ENCODE results near the gene LRRC8C.

LRRC8C gene

DNA sequence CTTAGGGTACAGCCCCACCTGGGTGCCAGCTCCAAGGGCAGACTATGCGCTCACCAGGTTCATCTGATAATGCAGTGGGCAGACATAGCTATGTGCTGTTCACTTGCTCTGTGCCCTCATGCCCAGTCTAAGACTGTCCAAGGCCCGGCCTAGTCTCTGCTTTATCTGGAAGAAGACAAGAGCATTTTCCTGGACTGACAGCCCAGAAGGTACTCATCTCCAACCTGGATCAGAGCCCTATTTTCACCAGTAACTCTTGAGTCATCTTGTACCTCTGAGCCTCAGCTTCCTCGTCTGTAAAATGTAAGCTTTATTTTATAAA is 28.5 kb upstream of the LRRC8C start:
- no peak overlapping the region for H3K9ac ChIP-seq (ENCODE audit: low read length)
- no peak overlapping the region for H3K27ac ChIP-seq (ENCODE audit: low read depth, low read length, poor library complexity, severe bottlenecking)
- H3K27me3 ChIP-seq (ENCODE audit: insufficient read depth, low read length): no peaks in the 10 kb centered on the region
- no peak overlapping the region for H3K4me3 ChIP-seq (ENCODE audit: low read depth, low read length, poor library complexity, severe bottlenecking)
- no peaks in the 10 kb centered on the region for H3K36me3 ChIP-seq (ENCODE audit: insufficient read depth, low read length)
- no peaks in the 10 kb centered on the region for H3F3A ChIP-seq (ENCODE audit: insufficient read depth, low read length)
- H3K9me3 ChIP-seq (ENCODE audit: low read length): no peaks in the 10 kb centered on the region
- H3K4me1 ChIP-seq (ENCODE audit: insufficient read depth, low read length, severe bottlenecking): peaks cover 33% of the 10 kb centered on the region
- no peak overlapping the region for H2AFZ ChIP-seq (ENCODE audit: low read length)
- H3K79me2 ChIP-seq (ENCODE audit: insufficient read depth, low read length): no peaks in the 10 kb centered on the region
- no peaks in the 10 kb centered on the region for H3K9me2 ChIP-seq (ENCODE audit: low read depth, low read length)
- TF ChIP-seq EZH2 (IDR thresholded peaks at IDR 0.05; ENCODE audit: borderline replicate concordance, low read length): no peak
- TF ChIP-seq, protein P1, sequence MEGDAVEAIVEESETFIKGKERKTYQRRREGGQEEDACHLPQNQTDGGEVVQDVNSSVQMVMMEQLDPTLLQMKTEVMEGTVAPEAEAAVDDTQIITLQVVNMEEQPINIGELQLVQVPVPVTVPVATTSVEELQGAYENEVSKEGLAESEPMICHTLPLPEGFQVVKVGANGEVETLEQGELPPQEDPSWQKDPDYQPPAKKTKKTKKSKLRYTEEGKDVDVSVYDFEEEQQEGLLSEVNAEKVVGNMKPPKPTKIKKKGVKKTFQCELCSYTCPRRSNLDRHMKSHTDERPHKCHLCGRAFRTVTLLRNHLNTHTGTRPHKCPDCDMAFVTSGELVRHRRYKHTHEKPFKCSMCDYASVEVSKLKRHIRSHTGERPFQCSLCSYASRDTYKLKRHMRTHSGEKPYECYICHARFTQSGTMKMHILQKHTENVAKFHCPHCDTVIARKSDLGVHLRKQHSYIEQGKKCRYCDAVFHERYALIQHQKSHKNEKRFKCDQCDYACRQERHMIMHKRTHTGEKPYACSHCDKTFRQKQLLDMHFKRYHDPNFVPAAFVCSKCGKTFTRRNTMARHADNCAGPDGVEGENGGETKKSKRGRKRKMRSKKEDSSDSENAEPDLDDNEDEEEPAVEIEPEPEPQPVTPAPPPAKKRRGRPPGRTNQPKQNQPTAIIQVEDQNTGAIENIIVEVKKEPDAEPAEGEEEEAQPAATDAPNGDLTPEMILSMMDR (IDR thresholded peaks at IDR 0.05; ENCODE audit: low read length): no peak
- H4K20me1 ChIP-seq (ENCODE audit: insufficient read depth, low read length): no peaks in the 10 kb centered on the region
- no peak overlapping the region for H3K4me2 ChIP-seq (ENCODE audit: low read length)

DNA sequence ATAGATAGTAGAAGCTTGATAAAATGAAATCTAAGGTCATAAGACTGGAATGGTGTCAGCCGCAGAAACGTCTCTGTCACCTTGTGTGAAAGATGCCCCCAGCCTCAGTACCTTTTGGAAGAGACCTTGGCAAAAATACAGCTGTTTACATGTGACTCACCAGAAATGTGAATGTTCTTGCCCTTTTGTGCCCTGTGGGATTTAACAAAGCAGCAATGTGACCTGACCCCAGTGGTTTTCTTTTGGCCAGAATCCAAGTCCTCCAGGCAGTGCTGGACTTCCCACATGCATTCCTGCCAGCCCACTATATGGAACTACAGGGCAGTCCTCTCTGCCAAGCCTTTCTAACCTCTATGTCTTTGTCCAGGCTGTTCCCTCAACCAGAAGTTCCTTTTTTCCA is 27.2 kb upstream of the LRRC8C start:
- Histone ChIP-seq H3K9ac (ENCODE audit: low read length) (no peak overlapping the region), H3K4me3 (ENCODE audit: low read depth, low read length, poor library complexity, severe bottlenecking) (no peak overlapping the region), H3K27me3 (ENCODE audit: insufficient read depth, low read length) (no peaks in the 10 kb centered on the region), H3K9me2 (ENCODE audit: low read depth, low read length) (no peaks in the 10 kb centered on the region), H2AFZ (ENCODE audit: low read length) (no peak overlapping the region), H3K4me1 (ENCODE audit: insufficient read depth, low read length, severe bottlenecking) (peaks cover 46% of the 10 kb centered on the region), H3K4me2 (ENCODE audit: low read length) (no peak overlapping the region), H3K27ac (ENCODE audit: low read depth, low read length, poor library complexity, severe bottlenecking) (no peak overlapping the region), H3K36me3 (ENCODE audit: insufficient read depth, low read length) (no peaks in the 10 kb centered on the region), H3F3A (ENCODE audit: insufficient read depth, low read length) (no peaks in the 10 kb centered on the region), H4K20me1 (ENCODE audit: insufficient read depth, low read length) (no peaks in the 10 kb centered on the region), H3K79me2 (ENCODE audit: insufficient read depth, low read length) (no peaks in the 10 kb centered on the region), H3K9me3 (ENCODE audit: low read length) (no peaks in the 10 kb centered on the region)
- TF ChIP-seq EZH2 (IDR thresholded peaks at IDR 0.05; ENCODE audit: borderline replicate concordance, low read length): no peak
- TF ChIP-seq, protein P1 (IDR thresholded peaks at IDR 0.05; ENCODE audit: low read length): no peak

DNA sequence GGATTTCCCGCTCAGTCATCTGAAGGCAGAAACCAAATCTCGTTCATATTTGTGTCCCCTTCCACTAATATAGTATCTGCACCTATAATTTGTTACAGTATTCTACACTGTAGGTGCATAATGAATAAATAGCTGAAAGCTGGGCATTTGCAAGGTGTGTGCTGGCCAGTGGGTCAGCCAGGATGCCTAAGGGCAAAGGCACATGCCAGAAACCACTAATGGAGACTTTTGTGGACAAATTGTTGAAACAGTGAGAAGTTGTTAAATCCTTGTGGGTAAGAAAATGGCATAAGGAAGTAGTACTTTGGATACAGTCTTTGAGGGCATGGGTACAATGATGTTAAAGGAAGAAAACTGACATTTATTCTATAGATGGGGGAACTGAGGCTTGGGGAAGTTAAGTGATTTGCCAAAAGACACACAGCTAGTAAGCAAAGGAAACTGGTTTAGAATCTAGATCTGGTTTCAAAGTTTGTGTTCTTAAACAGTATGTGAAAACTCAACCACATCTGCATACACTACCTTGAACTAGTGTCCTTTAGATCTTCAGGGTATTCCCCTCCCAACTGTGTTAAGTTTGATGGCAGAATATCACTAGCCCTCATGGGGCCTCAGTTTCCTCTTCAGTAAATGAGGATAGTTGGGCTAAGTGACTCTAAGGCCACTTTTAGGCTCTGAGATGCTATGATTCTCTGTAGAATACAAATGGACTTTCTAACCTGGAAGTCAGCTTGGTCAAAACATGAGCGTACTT is 26.5 kb upstream of the LRRC8C start:
- Histone ChIP-seq H3K9me3 (ENCODE audit: low read length) (no peaks in the 10 kb centered on the region), H3K4me1 (ENCODE audit: insufficient read depth, low read length, severe bottlenecking) (peaks cover 53% of the 10 kb centered on the region), H3K9me2 (ENCODE audit: low read depth, low read length) (no peaks in the 10 kb centered on the region), H3K27ac (ENCODE audit: low read depth, low read length, poor library complexity, severe bottlenecking) (peak overlapping the region; percentile 62), H3K79me2 (ENCODE audit: insufficient read depth, low read length) (no peaks in the 10 kb centered on the region), H2AFZ (ENCODE audit: low read length) (no peak overlapping the region), H4K20me1 (ENCODE audit: insufficient read depth, low read length) (no peaks in the 10 kb centered on the region), H3K4me2 (ENCODE audit: low read length) (no peak overlapping the region), H3K9ac (ENCODE audit: low read length) (no peak overlapping the region), H3K36me3 (ENCODE audit: insufficient read depth, low read length) (no peaks in the 10 kb centered on the region), H3F3A (ENCODE audit: insufficient read depth, low read length) (no peaks in the 10 kb centered on the region), H3K4me3 (ENCODE audit: low read depth, low read length, poor library complexity, severe bottlenecking) (no peak overlapping the region), H3K27me3 (ENCODE audit: insufficient read depth, low read length) (no peaks in the 10 kb centered on the region)
- no peak for TF ChIP-seq EZH2 (IDR thresholded peaks at IDR 0.05; ENCODE audit: borderline replicate concordance, low read length)
- TF ChIP-seq, protein P1 (IDR thresholded peaks at IDR 0.05; ENCODE audit: low read length): no peak

Data from OCI-LY1 (cell line).